ENCODE measurements around the gene IL13RA1. TPM values are rescaled to one million over a fixed set of nuclear protein-coding genes. Genes with fewer than 3 reads are reported as not detected.

Gene IL13RA1
- total RNA-seq, 1 experiment from 2014 or later = 14.4 TPM

GRCh38 chrX:118726396-118726795 is 1.0 kb upstream of the IL13RA1 start:
- WGBS (ENCODE audit: extremely low coverage, insufficient read length, low lambda C conversion rate) = no CpG with 5 or more reads among the region's 3 CpGs
- H3K4me1 ChIP-seq (ENCODE audit: insufficient read depth, low read length) = peaks cover 3% of the 10 kb centered on the region; the same call in 1 of the 2 replicates
- no peak overlapping the region for H2BK12ac ChIP-seq (ENCODE audit: insufficient read length, low read depth, low read length)
- H3K27ac ChIP-seq (ENCODE audit: insufficient read length, low read depth, low read length) = no peak overlapping the region
- H3K4me3 Mint-ChIP-seq = peak overlapping the region; percentile 42 to 70; a peak in 4 of 5 replicates
- H3K4me2 ChIP-seq (ENCODE audit: insufficient read depth, insufficient read length, low read length) = no peak overlapping the region
- peaks cover 26 to 41% of the 10 kb centered on the region in 2 experiments for H3K4me1 Mint-ChIP-seq
- H4K8ac ChIP-seq (replicated peaks; ENCODE audit: insufficient read length, low read depth, low read length) = no peak overlapping the region
- H3K36me3 Mint-ChIP-seq (ENCODE audit: insufficient read depth in 1 of 3, low read depth in 3 of 3) = peaks cover 0 to 9% (median 0%) of the 10 kb centered on the region in 3 experiments; a peak in 3 of 7 replicates
- no peaks in the 10 kb centered on the region for H3K79me1 ChIP-seq (ENCODE audit: insufficient read depth, low read depth, low read length, poor library complexity, severe bottlenecking)
- H3K4ac ChIP-seq (ENCODE audit: low read depth, low read length) = no peak overlapping the region
- no peaks in the 10 kb centered on the region; the same call in 1 of the 2 replicates for H3K27me3 ChIP-seq (ENCODE audit: insufficient read depth, low read length)
- H3K79me2 ChIP-seq (ENCODE audit: insufficient read depth, low read length) = no peaks in the 10 kb centered on the region
- H3K9ac ChIP-seq (ENCODE audit: extremely low read depth, insufficient read length, low read length) = no peak overlapping the region
- no peak overlapping the region for H3K18ac ChIP-seq (ENCODE audit: insufficient read length, low read depth, low read length)
- no peak overlapping the region for H2BK20ac ChIP-seq (ENCODE audit: low read depth, low read length, poor library complexity, severe bottlenecking)
- no peak overlapping the region for H4K5ac ChIP-seq (ENCODE audit: insufficient read length, low read depth, low read length)
- peaks cover 22% of the 10 kb centered on the region for H3K27me3 Mint-ChIP-seq (ENCODE audit: low read depth)
- no peak overlapping the region for H2BK15ac ChIP-seq (ENCODE audit: low read depth, low read length)
- H3K9me3 Mint-ChIP-seq = peaks cover 11 to 77% of the 10 kb centered on the region in 2 experiments
- H2BK120ac ChIP-seq (ENCODE audit: low read depth, low read length, poor library complexity, severe bottlenecking) = no peak overlapping the region
- no peak for DNase-seq
- no peak overlapping the region for H3K27ac Mint-ChIP-seq
- peaks cover 35% of the 10 kb centered on the region for H3K9me3 ChIP-seq (ENCODE audit: control insufficient read depth, low read depth, low read length)
- H4K91ac ChIP-seq (ENCODE audit: insufficient read length, low read depth, low read length) = no peak overlapping the region
- no peak overlapping the region for H3K14ac ChIP-seq (ENCODE audit: insufficient read depth, low read length)
- no peak overlapping the region for H2BK5ac ChIP-seq (ENCODE audit: insufficient read length, low read length)
- no peak overlapping the region for H3K56ac ChIP-seq (ENCODE audit: insufficient read length, low read depth, low read length)
- no peak for TF ChIP-seq CTCF (conservative IDR thresholded peaks at IDR 0.05)
- H3K23ac ChIP-seq (ENCODE audit: insufficient read length, low read depth, low read length) = no peak overlapping the region
- no peaks in the 10 kb centered on the region for H4K20me1 ChIP-seq (ENCODE audit: control insufficient read depth, insufficient read depth, insufficient read length)
- no peak overlapping the region for H2AK5ac ChIP-seq (ENCODE audit: insufficient read length, low read length)
- H2AFZ ChIP-seq (ENCODE audit: low read length) = no peak overlapping the region
- H3T11ph ChIP-seq (ENCODE audit: low read length) = no peak overlapping the region
- H3K23me2 ChIP-seq (ENCODE audit: insufficient read length, low read depth, low read length, poor library complexity, severe bottlenecking) = no peaks in the 10 kb centered on the region

Data from H9 (cell line).